ENCODE results near the gene UBLCP1. TPM values are rescaled to one million over a fixed set of nuclear protein-coding genes. Genes with fewer than 3 reads are reported as not detected.

Gene UBLCP1
- total RNA-seq (10 to 100 TPM; 14.9 to 19.9 (median 17.1) TPM), polyA plus RNA-seq (14.9 TPM)
- long read RNA-seq, donor 1, transcript UBLCP1-201 (11 exons, 2,392 nt): major isoform, 14 of 16 reads
- long read RNA-seq, donor 1, partial matches to known transcripts: 0 of 16 reads
- long read RNA-seq, donor 1, other reads (novel, unspliced or antisense): 2 of 16 reads
- long read RNA-seq, donor 2, transcript UBLCP1-201 (11 exons, 2,392 nt): major isoform, 13 of 13 reads
- long read RNA-seq, donor 2, partial matches to known transcripts: 0 of 13 reads
- long read RNA-seq, donor 2, other reads (novel, unspliced or antisense): 0 of 13 reads
- long read RNA-seq, donor 3, transcript UBLCP1-201 (11 exons, 2,392 nt): major isoform, 58 of 64 reads
- long read RNA-seq, donor 3, partial matches to known transcripts: 3 of 64 reads
- long read RNA-seq, donor 3, other reads (novel, unspliced or antisense): 3 of 64 reads
- long read RNA-seq, donor 4, transcript UBLCP1-201 (11 exons, 2,392 nt): major isoform, 12 of 12 reads
- long read RNA-seq, donor 4, partial matches to known transcripts: 0 of 12 reads
- long read RNA-seq, donor 4, other reads (novel, unspliced or antisense): 0 of 12 reads

DNA sequence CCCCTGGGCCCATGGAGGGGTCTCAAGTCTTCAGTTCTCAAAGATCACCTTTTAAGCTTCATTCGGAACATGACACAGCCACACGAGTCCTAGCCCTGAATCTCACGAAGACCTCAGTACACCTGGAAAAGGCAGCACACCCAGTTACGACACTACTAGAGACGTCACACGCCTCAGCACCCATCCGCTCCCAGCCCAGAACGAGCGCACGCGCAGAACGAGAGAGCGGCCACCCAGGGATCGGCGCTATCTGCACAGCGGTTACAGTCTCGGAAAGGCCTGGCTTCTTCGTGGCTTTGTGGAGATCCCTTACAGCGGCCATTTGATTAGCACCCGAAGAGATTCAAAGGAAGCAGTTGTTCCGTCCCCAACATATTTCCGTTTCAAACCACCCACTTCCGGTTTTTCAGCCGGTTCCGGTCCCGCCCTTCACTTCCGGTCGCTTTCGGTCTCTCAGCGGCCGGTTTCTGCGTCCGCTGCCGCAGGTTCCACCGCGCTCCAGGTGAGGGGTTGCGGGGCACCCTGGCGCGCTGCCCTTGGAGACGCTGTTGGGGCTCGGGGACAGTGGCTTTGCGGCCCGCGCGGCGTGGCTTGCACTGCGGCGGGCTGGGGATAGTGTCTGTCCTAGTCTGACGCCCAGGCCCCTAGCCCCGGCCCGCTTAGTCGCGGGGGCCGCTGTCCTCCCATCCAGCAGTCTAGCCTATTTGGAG lies at the start of gene UBLCP1:
UBLCP1 (plus strand) TSS at position 432 of the 710 bp plus-strand sequence. CDS start 5,626 bp downstream, outside the sequence.
- peak within 1 kb of the TSS; percentile 70 for H3K4me3 ChIP-seq (ENCODE audit: low read length)
- H3K4me1 ChIP-seq (ENCODE audit: control insufficient read depth, insufficient read depth, low read length): no peaks in the 10 kb centered on the region
- WGBS: under 1% methylated on average over 54 of the region's 54 CpGs
- H3K27ac ChIP-seq (ENCODE audit: low read length): peak within 1 kb of the TSS; percentile 78
- ATAC-seq: peak; percentile 95
- DNase-seq: peak; percentile 81 to 91 (median 90)
- no peaks in the 10 kb centered on the region for H3K9me3 ChIP-seq (ENCODE audit: control insufficient read depth, low read length)
- H3K27me3 ChIP-seq (ENCODE audit: control insufficient read depth, insufficient read depth): no peaks in the 10 kb centered on the region
- intact Hi-C loops (cut with DNase I): loop anchor here in 2 of 4 donors (5.0 to 10.0 kb wide), 3 partner anchors 56 to 108 kb away; partner anchors contain the start of gene RNF145 (in 1 of the 2)

DNA sequence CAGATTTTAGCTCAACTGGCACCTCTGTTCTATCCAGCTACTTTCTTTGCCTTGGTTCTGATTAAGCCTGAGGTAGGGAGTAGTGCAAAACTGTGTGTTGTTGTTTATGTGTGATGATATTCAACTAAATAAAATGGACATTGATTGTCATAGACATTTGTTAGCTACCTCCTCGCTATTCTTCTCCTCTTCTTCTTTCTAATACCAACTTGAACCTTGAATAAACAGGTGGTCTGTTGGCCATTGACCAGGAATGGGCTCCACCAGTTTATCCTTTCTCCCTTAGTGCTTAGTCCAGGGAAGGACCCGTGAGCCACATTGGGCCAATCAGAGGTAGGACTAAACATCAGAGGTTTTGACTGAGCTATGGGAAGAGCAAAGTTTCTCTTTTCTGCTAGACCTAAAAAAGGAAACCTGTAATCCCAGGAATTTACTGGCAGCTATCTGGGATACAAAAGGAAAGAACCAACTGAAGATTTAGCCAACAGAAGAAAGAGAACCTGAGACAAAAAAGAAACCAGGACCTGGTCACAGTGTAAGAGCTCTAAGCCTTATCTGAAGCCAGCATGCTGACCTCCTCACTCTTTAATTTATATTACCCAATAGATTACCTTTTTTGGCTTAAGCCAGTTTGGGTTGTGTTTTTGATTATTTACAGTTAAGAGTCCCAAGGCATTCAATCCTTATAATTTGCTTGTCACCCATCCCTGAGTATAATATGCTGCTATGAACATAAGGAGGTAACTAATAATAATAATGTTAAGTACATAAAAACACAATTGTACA lies 48.4 kb upstream of the UBLCP1 start:
- H3K27ac ChIP-seq (ENCODE audit: low read length): no peak overlapping the region
- H3K4me3 ChIP-seq (ENCODE audit: low read length): no peak overlapping the region
- intact Hi-C loops (cut with DNase I): no loop called here
- no peak for ATAC-seq
- 79% methylated on average over 2 of the region's 2 CpGs for WGBS
- no peak for DNase-seq
- no peaks in the 10 kb centered on the region for H3K9me3 ChIP-seq (ENCODE audit: control insufficient read depth, low read length)
- no peaks in the 10 kb centered on the region for H3K27me3 ChIP-seq (ENCODE audit: control insufficient read depth, insufficient read depth)
- H3K4me1 ChIP-seq (ENCODE audit: control insufficient read depth, insufficient read depth, low read length): no peaks in the 10 kb centered on the region

GRCh38 chr5:159215886-159216285 lies 47.2 kb upstream of the UBLCP1 start:
- Histone ChIP-seq H3K4me3 (ENCODE audit: low read length) (no peak overlapping the region), H3K27ac (ENCODE audit: low read length) (no peak overlapping the region), H3K4me1 (ENCODE audit: control insufficient read depth, insufficient read depth, low read length) (no peaks in the 10 kb centered on the region), H3K9me3 (ENCODE audit: control insufficient read depth, low read length) (no peaks in the 10 kb centered on the region), H3K27me3 (ENCODE audit: control insufficient read depth, insufficient read depth) (no peaks in the 10 kb centered on the region)
- WGBS: 90% methylated on average over 3 of the region's 3 CpGs
- no peak for DNase-seq
- intact Hi-C loops (cut with DNase I): no loop called here
- no peak for ATAC-seq

DNA sequence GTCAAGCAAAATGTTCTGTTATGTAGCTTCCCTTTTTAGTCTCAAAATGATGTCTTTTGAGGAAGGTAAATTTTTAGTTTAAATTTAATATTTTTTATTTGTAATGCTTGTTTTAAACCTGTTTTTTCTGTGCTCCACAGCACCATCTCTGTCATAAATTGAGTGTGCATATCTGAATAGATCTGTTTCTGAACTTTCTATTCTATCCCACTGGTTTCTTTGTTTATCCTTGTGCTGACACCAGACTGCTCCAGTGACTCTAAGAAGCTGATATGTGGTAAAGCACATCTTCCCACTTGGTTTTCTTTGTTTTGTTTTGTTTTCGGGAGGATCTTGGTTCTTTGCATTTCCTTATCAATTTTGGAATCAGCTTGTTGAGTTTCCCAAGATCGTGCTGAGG lies 46.6 kb upstream of the UBLCP1 start:
- ATAC-seq: no peak
- DNase-seq: no peak
- H3K27me3 ChIP-seq (ENCODE audit: control insufficient read depth, insufficient read depth): no peaks in the 10 kb centered on the region
- intact Hi-C loops (cut with DNase I): no loop called here
- no peak overlapping the region for H3K4me3 ChIP-seq (ENCODE audit: low read length)
- H3K4me1 ChIP-seq (ENCODE audit: control insufficient read depth, insufficient read depth, low read length): no peaks in the 10 kb centered on the region
- no peak overlapping the region for H3K27ac ChIP-seq (ENCODE audit: low read length)
- 84% methylated on average over 2 of the region's 2 CpGs for WGBS
- no peaks in the 10 kb centered on the region for H3K9me3 ChIP-seq (ENCODE audit: control insufficient read depth, low read length)

DNA sequence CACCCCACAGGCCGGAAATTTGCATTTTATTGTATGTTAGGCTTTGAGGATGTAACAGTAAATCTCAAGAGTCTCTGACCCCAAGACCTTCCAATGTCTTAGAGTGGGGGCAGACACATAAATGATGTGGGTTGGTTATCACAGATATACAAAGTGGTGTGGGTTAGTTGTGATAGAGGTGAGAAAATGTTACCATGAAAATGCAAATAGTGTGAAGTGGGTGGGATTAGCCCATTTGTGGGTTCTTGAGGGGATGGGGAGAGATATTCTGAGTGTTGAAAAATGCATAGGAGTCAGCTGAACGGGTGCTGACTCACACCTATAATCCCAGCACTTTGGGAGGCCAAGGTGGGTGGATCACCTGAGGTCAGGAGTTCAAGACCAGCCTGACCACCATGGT lies 45.9 kb upstream of the UBLCP1 start:
- no peak for DNase-seq
- H3K27ac ChIP-seq (ENCODE audit: low read length): no peak overlapping the region
- H3K4me1 ChIP-seq (ENCODE audit: control insufficient read depth, insufficient read depth, low read length): no peaks in the 10 kb centered on the region
- ATAC-seq: no peak
- no peaks in the 10 kb centered on the region for H3K9me3 ChIP-seq (ENCODE audit: control insufficient read depth, low read length)
- 85% methylated on average over 2 of the region's 2 CpGs for WGBS
- no peak overlapping the region for H3K4me3 ChIP-seq (ENCODE audit: low read length)
- no peaks in the 10 kb centered on the region for H3K27me3 ChIP-seq (ENCODE audit: control insufficient read depth, insufficient read depth)
- intact Hi-C loops (cut with DNase I): no loop called here

GRCh38 chr5:159218595-159219023 lies 44.5 kb upstream of the UBLCP1 start:
- no peaks in the 10 kb centered on the region for H3K9me3 ChIP-seq (ENCODE audit: control insufficient read depth, low read length)
- ATAC-seq (no peak), DNase-seq (no peak)
- intact Hi-C loops (cut with DNase I): no loop called here
- no peak overlapping the region for H3K4me3 ChIP-seq (ENCODE audit: low read length)
- H3K4me1 ChIP-seq (ENCODE audit: control insufficient read depth, insufficient read depth, low read length): no peaks in the 10 kb centered on the region
- no peak overlapping the region for H3K27ac ChIP-seq (ENCODE audit: low read length)
- WGBS: 59% methylated on average over 2 of the region's 2 CpGs
- no peaks in the 10 kb centered on the region for H3K27me3 ChIP-seq (ENCODE audit: control insufficient read depth, insufficient read depth)

GRCh38 chr5:159220206-159220605 lies 42.9 kb upstream of the UBLCP1 start:
- ATAC-seq (no peak), DNase-seq (no peak)
- 74% methylated on average over 5 of the region's 5 CpGs for WGBS
- Histone ChIP-seq H3K9me3 (ENCODE audit: control insufficient read depth, low read length) (no peaks in the 10 kb centered on the region), H3K27ac (ENCODE audit: low read length) (no peak overlapping the region), H3K27me3 (ENCODE audit: control insufficient read depth, insufficient read depth) (no peaks in the 10 kb centered on the region), H3K4me1 (ENCODE audit: control insufficient read depth, insufficient read depth, low read length) (no peaks in the 10 kb centered on the region), H3K4me3 (ENCODE audit: low read length) (no peak overlapping the region)
- intact Hi-C loops (cut with DNase I): no loop called here

DNA sequence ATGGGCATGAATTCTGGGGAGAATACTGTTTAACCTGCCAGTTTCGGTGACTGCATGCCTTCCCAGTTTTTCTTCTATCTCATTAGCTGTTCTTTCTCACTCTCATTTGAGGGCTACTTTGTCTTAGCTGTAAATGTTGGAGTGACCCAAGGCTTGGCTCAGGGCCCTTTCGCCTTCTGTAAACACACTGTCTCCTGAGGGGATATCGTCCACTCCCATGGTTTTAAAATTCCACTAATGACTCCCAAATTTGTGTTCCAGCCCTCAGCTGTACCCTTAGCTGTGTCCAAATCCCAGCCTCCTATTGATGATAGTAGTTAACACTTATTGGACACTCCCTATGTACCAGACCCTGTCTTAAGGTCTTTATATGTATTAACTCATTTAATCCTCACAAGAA lies 39.6 kb upstream of the UBLCP1 start:
- ATAC-seq: peak; percentile 26 to 84
- 64% methylated on average over 3 of the region's 3 CpGs for WGBS
- Histone ChIP-seq H3K4me1 (ENCODE audit: control insufficient read depth, insufficient read depth, low read length) (no peaks in the 10 kb centered on the region), H3K9me3 (ENCODE audit: control insufficient read depth, low read length) (no peaks in the 10 kb centered on the region), H3K27ac (ENCODE audit: low read length) (no peak overlapping the region), H3K27me3 (ENCODE audit: control insufficient read depth, insufficient read depth) (no peaks in the 10 kb centered on the region), H3K4me3 (ENCODE audit: low read length) (no peak overlapping the region)
- intact Hi-C loops (cut with DNase I): no loop called here
- DNase-seq: peak; percentile 31 to 84 (median 72)

GRCh38 chr5:159224471-159224870 lies 38.6 kb upstream of the UBLCP1 start:
- intact Hi-C loops (cut with DNase I): no loop called here
- H3K27ac ChIP-seq (ENCODE audit: low read length): no peak overlapping the region
- no peaks in the 10 kb centered on the region for H3K4me1 ChIP-seq (ENCODE audit: control insufficient read depth, insufficient read depth, low read length)
- no peak for DNase-seq
- ATAC-seq: no peak
- 74% methylated on average over 2 of the region's 2 CpGs for WGBS
- no peak overlapping the region for H3K4me3 ChIP-seq (ENCODE audit: low read length)
- H3K9me3 ChIP-seq (ENCODE audit: control insufficient read depth, low read length): no peaks in the 10 kb centered on the region
- H3K27me3 ChIP-seq (ENCODE audit: control insufficient read depth, insufficient read depth): no peaks in the 10 kb centered on the region

DNA sequence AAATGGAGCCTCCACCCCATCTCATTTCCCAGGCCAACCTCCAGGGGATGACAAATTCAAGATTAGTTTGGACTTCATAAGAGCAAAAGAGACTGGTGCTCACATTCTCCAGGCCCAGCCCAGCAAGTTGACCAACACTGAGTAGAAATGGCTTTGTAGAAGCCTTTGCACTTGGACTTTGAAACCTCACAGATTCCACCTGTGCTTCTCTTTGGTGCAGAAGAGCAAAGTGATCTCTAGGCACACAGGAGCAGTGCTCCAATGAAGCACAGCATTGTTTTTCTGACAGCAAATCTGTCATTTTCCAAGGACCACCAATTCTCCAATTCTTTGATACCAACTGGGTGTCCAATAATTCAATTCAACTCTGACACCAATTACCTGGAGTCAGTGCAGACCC lies 36.6 kb upstream of the UBLCP1 start:
- H3K27me3 ChIP-seq (ENCODE audit: control insufficient read depth, insufficient read depth): no peaks in the 10 kb centered on the region
- no peak overlapping the region for H3K4me3 ChIP-seq (ENCODE audit: low read length)
- DNase-seq (no peak), ATAC-seq (no peak)
- intact Hi-C loops (cut with DNase I): no loop called here
- H3K9me3 ChIP-seq (ENCODE audit: control insufficient read depth, low read length): no peaks in the 10 kb centered on the region
- no peaks in the 10 kb centered on the region for H3K4me1 ChIP-seq (ENCODE audit: control insufficient read depth, insufficient read depth, low read length)
- no peak overlapping the region for H3K27ac ChIP-seq (ENCODE audit: low read length)

All from right cardiac atrium (tissue), 5 donors.